Mesenteric fat pad (tissue), 1 donor: Measurements from ENCODE around the gene OGT. TPM values are rescaled to one million over a fixed set of nuclear protein-coding genes. Genes with fewer than 3 reads are reported as not detected.
"Not testable (repeated sequence)": the region's sequence is repeated elsewhere in the genome, so short reads cannot be mapped to it uniquely, and the experiment has no call there.

ENCODE experiments used
- DNase-seq: peaks from one replicate; pipeline ENCODE4 v3.0.0-alpha.2; 2020; ENCODE audit warnings: low spot score
- total RNA-seq: library from RNA; stranded (reverse); fragmentation: NEBNext Ultra II Directional; extraction: Animal tissue kit (Norgen Biotek cat#: 25700); gene quantifications from one replicate; pipeline ENCODE4 v1.2.1, GENCODE V29; 2021
- donor health status: DM: yes; HTN: yes; CAD: no.

The OGT gene
- total RNA-seq, 1 donor from 2014 or later: 99.4 TPM

DNA sequence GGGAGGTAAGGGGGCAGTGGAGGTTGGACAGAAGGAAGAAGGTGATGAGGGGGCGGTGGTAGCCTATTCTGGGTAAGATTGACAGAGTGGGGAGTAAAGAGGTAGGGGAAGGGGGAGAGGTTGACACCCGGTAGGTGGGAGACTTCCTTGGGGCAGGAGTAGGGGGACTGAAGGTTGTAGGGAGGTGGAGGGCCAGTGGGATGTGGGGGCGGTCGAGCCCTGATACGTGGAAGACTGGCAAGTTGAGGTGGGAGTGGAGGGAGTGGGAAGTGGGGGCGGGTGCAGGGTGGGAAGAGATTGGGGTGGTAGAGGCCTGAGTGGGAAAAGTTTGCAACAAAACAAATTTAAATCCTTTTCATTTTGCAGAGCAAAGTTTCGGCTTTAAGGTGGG lies 47.1 kb downstream of the OGT start:
- DNase-seq: no peak

DNA sequence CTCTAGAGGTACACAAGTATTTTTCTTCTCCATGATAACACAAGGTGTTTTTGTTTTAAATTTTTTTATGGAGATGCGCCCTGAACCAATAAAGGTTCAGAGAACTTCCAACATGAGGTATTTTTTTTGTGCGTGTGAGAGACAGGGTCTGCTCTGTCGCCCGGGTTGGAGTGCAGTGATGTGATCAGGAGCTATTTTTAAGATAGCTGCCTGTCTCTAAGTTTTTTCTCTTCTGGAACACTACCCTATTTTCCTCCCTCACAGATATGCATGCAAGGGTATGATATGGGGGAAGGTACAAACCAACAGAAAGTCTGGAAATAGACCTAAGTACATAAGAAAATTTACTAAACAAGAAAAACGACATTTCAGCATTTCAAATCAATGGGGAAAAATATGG lies 48.3 kb downstream of the OGT start:
- DNase-seq: no peak

DNA sequence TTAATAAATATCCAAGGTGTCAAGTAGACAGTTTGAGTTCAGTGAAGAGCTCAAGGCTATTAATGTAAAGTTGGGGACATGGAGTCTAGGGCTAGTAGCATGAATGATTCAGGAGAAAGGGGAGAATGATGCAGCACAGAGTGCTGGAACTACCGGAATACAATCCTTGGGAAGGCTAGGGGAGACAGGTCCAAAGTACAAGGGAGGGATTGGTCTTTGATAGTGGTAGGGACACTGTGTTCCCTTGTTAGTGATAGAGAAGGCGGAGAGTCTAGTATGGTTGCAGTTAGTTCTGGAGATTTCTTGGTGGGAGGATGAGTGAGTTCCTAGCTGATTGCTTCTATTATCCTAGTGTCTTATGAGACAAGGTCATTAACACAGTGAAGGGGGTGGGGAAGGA lies 54.0 kb downstream of the OGT start:
- no peak for DNase-seq

DNA sequence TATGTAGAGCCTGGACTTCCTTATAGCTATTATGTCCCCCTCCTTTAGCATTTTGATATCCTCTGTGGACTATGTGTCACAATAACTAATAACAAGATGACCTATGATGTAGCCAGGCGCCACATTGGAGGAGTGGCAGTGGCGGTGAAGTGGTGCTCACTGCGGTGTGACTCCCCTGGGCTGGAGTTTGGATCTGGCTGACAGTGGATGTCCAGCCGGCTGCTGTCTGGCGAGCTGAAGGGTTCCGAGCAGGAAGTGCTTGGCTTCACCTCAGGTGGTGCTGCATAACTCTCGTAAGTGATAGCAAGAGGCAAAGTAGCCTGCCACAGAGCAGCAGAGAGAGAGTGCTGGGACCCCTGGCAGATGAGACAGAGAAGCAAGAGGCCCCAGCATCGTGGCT lies 60.3 kb downstream of the OGT start:
- not testable (repeated sequence) for DNase-seq

DNA sequence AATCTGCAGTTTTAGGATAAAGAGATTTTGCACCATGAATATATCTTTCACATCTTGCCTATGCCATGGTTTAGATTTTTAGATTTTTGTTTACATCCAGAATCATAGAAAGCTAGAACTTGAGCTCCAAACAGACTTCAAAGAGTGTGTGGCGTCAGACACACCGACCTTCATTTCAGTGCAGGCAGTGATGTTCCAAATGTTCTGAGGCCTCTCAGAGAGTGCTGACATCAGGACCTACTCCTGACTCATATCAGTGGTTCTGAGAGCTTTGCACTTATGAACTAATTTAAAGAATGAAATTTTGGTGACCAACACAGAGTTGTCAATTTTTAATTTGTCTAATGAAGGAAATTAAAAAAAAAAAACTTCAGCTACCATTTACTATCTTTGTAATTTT lies 67.1 kb downstream of the OGT start:
- no peak for DNase-seq

DNA sequence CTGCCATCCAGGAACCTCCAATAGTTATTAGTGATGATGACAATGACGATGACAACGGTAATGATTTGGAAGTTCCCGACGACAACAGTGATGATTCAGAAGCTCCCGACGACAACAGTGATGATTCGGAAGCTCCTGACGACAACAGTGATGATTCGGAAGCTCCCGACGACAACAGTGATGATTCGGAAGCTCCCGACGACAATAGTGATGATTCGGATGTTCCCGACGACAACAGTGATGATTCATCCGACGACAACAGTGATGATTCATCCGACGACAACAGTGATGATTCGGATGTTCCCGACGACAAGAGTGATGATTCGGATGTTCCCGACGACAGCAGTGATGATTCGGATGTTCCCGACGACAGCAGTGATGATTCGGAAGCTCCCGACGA lies 70.7 kb downstream of the OGT start:
- DNase-seq: no peak

DNA sequence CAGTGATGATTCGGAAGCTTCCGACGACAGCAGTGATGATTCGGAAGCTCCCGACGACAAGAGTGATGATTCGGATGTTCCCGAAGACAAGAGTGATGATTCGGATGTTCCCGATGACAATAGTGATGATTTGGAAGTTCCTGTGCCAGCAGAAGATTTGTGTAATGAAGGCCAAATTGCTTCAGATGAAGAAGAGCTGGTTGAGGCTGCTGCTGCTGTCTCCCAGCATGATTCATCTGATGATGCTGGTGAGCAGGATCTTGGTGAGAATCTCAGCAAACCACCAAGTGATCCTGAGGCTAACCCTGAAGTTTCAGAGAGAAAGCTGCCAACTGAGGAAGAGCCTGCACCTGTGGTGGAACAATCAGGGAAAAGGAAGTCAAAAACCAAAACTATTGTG lies 71.2 kb downstream of the OGT start:
- no peak for DNase-seq

DNA sequence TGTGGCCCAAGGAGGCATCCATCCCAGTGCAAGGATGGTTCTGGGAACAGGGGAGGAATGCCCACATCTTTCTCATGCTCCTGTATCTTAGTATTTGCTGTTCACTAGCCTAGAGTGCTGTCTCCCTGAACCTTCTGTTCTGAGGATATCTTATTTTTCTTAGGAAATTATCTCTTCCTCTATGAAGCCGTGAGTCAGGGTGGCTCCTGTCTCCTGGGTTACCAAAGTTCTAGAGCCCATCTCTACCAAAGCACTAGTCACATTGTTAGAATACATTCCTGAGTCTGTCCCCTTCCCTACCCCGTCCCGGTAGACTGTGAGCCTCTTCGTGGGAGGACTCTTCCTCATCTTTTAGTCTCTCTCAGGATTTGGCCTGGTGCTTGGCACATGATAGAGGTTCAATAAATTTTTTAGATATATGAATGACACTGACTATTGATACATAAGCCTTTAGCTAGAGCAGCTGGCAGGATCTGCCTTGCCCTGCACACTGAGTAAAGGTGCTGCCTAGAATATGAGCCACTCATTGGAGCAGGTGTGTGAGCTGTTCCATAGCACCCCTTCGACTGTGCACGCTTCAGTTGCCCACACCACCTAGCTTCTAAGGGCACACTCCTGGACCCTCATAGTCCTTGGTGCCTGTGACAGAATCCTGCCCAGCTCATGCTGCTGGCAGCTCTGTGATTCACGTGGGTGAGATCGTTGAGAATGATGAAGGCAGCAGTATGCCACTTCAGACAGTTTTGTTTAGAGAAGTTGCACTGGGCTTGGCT lies 72.1 kb downstream of the OGT start:
- no peak for DNase-seq

DNA sequence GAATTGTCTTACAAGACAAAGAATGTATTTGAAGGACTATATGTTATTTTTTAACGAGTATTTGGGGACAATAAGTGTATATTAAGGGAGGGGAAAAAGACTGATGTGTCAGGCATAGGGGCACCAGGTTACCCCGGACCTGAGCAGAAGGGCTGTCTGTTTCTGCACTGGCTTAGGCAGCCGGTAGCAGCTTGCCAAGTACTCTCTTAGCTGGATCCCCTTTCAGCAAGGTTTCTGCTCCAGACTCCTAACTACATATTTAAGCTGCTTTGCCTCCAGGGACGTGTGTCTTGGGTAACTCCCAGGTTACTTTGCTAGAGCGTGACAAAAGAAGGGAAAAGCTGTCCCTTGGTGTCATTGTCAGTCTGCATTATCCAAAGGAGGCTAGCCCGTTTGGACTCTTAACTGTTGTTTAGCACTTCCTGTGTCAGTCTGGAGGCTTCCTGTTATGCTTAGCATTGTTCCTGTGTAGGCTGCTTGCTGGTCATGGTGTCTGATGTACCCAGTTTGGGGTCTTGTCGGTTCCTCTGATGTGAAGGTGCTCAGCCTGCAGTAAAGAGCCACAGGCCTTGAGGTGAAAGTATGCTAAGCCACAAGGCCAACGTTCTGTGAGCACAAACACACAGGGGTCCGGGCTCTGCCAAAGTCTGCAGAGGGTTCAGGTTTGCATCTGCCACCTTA lies 73.8 kb downstream of the OGT start:
- peak; percentile 53 for DNase-seq

DNA sequence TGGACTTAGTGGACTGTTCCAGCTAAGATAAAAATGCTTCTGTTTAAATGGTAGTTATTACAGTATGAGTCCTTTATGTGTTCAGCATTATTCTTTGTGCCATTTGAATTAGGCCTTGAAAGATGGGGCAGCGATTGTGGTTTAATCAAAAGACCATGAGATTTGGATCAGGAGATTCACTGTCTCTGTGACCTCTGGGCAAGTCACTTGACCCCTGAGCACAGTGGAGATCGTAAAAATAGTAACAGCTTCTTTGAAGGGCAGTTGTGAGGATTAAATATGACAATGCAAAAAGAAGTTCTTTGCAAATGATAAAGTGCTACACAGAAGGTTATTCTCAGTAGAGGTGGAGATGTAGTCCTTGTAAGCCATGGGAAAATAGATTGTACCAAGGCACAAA lies 74.6 kb downstream of the OGT start:
- no peak for DNase-seq

DNA sequence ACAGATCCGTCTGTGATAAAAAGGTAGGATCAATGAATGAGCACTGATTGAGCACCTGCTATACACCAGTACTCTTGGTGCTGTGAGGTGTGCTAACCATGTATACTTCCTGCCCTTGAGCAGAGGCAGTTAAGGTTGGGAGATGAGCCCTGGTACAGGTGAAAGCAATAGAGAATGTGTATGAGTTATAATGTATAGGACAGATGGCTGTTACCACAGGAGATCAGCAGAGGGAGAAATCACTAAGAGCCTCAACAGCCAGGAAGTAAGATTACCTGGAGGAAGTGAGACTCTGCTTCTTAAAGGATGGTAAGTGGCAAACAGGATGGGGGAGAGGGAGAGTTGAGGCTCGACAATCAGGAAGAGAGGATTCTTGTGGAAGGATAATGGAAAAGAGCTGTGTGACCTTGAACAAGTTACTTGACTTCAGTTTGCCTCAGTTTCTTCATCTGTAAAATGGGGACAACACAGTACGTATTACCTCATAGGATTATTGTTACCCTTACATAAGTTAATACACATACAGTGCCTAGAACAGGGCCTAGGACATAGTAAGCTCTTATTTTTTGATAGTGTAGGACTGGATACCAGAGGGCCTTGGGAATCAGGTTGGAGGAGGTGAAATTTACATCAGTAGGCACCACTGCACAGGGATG lies 76.3 kb downstream of the OGT start:
- DNase-seq: no peak

DNA sequence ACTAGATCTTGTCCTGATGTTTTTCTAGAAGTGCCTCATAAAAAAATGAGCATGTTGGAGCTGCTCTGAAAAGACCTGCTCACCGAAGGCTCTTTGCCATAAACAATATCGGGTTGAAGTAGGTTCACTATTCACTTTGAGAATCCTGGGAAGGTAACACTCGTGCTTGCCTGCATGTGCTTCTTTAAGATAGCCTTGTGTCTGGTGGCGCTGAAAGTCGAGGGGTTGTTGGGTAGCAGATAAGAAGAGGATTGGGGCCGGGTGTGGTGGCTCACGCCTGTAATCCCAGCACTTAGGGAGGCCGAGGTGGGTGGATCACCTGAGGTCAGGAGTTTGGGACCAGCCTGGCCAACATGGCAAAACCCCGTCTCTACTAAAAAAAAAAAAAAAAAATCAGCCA lies 78.8 kb downstream of the OGT start:
- DNase-seq: not testable (repeated sequence)

DNA sequence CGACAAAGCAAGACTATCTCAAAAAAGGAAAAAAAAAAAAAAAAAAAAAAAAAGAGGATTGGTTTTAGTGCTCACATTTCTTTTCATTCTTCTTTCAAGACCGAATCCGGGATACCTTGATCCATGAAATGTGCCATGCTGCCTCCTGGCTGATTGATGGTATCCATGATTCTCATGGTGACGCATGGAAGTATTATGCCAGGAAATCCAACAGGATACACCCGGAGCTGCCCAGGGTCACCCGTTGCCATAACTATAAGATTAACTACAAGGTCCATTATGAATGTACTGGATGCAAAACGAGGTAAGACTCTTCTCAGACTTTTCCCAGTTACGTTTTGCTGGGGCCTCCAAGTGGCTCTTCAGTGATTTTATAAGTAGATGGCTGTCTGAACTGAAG lies 79.4 kb downstream of the OGT start:
- no peak for DNase-seq

DNA sequence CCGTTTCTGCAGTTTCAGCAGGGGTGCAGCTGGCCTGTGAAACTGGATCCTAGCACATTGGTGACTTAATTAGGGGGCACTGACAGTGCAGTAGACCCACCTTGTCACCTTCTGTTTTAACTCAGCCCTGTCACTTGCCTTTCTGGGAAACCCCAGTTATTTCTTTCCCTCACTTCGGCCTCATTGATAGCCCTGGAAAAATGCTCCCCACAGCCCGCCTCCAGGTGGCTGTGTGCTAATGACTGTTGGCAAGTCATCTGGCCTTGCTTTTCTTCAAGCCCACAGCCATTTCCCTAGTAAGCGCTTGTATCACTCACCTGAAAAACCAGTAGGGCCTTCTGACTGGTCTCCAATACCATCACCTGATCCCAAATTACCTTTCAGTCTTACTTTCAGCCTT lies 82.2 kb downstream of the OGT start:
- no peak for DNase-seq

DNA sequence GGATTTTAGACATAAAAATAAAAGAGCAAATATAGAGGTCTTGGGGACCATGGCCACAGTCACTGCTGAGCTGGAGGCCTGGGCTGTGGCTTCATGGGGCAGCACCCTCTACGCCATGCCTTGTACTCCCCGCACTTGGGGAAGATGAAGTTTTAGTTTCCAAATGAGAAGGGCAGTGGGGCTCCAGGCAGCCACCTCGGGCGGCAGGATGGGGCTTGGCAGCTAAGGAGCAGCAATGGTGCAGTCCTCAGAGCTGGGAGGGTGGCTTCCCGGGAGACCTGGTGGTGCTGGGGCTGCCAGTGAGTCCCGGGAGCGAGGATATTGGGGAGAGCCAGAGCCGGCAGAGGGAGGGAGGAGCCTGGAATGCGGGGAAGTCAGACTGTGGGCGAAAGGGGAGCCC lies 83.0 kb downstream of the OGT start:
- DNase-seq: no peak

DNA sequence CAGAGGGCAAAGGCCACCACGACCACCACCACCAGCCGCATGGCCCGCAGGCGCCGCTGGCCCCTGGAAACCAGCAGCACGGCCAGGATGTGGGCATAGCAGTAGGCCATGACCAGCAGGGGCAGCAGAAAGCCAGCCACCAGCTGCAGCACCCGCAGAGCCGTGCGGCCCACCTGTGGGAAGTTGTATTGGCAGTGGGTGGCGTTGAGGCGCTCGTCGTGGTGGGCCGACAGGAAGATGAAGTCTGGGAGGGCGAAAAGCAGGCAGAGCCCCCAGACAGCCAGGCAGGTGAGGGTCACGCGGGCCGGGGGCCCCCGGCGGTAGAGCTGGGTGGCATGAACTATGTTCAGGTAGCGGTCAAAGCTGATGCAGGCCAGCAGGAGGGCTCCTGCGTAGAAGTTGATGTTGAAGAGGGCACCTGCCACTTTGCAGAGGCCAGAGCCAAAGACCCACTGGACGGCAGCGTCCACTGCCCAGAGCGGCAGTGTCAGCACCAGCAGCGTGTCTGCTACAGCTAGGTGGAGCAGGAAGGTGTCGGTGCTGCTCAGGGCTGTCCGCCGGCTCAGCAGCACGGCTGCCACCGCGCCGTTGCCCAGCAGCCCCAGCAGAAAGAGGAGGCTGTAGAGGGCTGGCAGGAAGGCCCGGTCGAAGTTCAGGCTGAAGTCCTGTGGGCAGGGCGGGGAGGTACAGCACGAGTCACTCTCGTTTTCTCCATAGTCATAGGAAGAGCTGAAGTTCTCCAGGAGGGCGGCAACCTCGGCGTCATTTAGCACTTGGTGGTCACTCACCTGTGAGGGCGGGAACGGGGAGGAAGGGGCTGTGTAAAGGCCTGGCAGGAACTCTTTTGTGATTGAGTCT lies 84.0 kb downstream of the OGT start:
- DNase-seq: no peak

DNA sequence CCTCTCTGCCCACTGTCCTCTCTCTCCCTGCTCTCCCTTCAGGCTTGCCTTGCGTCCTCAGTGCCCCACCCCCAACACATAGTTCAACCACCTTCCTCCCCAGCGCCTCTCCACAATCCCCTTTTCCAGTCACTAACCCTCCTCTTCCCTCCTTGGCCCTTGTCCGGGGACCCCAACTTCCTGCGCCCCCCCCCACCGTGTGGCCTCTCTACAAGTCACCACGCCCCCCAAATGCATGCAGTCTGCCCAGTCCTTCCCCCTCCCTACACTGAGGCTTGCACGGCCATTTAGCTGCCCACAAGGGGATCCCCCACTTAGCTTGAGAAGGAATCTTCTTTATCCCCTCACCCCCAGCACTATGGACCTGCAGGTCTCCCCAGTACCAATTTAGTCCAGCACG lies 84.8 kb downstream of the OGT start:
- no peak for DNase-seq

DNA sequence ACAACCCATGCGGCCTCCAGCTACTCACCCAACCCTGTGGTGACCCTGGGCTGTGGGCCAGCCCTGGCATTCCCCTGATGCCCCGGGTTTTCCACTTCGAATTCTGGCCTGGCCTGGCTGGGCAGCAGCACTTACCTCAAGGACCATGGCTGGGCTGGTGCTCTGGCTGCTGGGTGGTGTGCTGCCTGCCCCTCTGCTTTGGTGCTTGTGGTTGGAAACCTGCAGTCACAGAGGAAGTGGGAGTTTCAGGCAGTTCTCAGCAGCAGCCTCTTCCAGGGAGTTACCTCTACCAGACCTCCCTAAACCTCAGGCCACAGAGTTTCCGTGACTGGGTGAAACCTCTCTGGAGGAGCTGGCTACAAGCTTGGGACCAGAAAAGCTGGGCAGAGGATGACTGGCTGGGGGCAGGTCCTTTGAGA lies 85.4 kb downstream of the OGT start, which contains the start of gene CXCR3:
Gene CXCR3 (minus strand): TSS at position 209 of the 419 bp plus-strand sequence. CDS start 62 bp downstream, at position 147.
- DNase-seq: no peak

DNA sequence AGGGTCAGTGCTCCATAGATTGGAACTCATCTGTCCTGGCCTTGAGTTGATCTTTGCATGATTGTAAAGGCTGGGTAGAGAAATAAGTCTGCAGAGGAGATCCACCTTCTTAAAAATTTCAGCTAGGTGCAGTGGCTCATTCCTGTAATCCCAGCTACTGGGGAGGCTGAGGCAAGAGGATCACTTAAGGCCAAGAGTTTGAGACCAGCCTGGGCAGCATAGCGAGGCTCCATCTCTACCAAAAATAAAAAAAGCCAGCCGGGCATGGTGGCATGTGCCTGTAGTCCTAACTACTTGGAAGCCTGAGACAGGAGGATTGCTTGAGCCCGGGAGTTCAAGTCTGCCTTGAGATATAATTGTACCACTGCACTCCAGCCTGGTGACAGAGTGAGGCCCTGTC lies 85.9 kb downstream of the OGT start:
- no peak for DNase-seq

DNA sequence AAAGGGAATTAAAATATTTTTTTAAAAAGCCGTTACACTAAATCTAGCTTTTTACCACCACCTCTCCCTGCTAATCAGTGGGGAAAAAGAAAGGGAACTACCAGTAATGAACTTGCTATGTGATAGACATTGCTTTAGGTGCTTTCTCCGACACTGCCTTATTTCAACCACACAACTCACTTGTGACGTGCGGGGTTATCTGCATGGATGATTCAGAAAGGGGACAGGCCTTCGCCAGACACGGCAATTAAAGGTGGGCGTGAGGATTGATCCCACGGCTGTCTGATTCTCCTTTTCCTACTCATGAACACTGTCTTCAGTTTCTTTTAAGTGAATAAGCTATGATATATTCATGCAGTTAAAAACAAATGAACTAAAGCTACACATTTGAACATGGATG lies 86.3 kb downstream of the OGT start:
- no peak for DNase-seq

DNA sequence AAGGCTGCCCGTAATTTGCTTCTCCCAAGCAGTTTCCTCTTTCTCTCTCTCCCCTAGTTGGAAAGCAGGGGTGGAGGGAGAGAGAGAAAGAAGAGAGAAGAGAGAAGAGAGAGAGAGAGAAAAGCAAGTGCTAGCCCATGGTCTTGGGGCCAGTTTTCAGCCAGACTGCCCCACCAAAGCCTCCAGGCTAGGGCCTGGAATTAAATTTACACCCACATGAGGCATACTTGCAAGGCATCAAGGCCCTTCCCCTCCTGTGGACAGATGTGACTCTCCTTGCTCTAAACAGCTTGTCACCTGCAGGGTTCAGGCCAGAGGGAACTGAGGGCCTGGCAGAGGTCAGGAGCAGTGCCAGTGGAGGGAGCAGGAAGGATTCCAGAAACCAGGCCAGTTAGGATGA lies 87.1 kb downstream of the OGT start:
- no peak for DNase-seq

DNA sequence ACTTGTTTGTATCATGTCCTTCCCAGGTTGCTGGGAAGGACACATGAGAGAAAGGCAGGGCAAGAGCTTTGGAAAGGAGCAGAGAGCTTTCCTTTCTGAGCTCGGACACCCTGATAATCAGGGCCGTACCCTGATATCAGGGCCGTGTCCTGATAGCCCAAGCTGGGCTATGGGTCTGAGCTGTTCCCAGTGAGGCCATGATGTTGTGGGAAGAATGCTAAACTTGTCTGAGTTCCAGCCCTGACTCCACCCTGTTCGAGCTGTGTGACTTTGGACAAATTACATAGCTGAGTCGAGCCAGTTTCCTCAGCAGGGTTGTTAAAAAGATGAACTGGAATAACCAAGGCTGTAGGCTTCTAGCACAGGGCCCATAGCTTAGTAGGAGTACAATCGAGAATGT lies 88.7 kb downstream of the OGT start:
- no peak for DNase-seq
